SU-DHL-6 (cell line): Measurements from ENCODE around the gene DNAH11.

Source experiments
- H2AFZ ChIP-seq: fragments of 200-600 bp; sonication (generic); 2 replicates; pipeline ENCODE4 v1.6.1; 2014; ENCODE audit warnings: low read depth, mild to moderate bottlenecking, moderate library complexity, mixed read lengths, antibody characterized with exemption, low read length; ENCODE audit not compliant: severe bottlenecking
- H3F3A ChIP-seq: fragments of 200-600 bp; shearing (Covaris generic); 2 replicates; pipeline ENCODE4 v1.6.0; 2016; ENCODE audit warnings: antibody characterized with exemption, mild to moderate bottlenecking; ENCODE audit not compliant: insufficient read depth
- H3K27ac ChIP-seq: fragments of 200-600 bp; sonication (generic); 2 replicates; pipeline ENCODE4 v1.5.1; 2016; ENCODE audit warnings: low read depth, mild to moderate bottlenecking, low read length, moderate library complexity, mixed read lengths
- H3K27me3 ChIP-seq: fragments of 200-600 bp; sonication (generic), shearing (Covaris generic); 2 replicates; pipeline ENCODE4 v1.6.0; 2014; ENCODE audit warnings: mild to moderate bottlenecking, low read length
- H3K36me3 ChIP-seq: fragments of 200-600 bp; sonication (generic); 2 replicates; pipeline ENCODE4 v1.6.1; 2014; ENCODE audit warnings: mild to moderate bottlenecking, low read length, mixed read lengths
- H3K4me2 ChIP-seq: fragments of 300-600, 200-600 bp; shearing (Covaris generic), sonication (generic); 2 replicates; pipeline ENCODE4 v1.6.0; 2014; ENCODE audit warnings: low read length, low read depth, mild to moderate bottlenecking; ENCODE audit not compliant: poor library complexity, severe bottlenecking
- H3K4me3 ChIP-seq: fragments of 200-600 bp; sonication (generic); 2 replicates; pipeline ENCODE4 v1.5.1; 2014; ENCODE audit warnings: antibody characterized with exemption, low read length, mild to moderate bottlenecking, mixed read lengths; ENCODE audit not compliant: insufficient read depth, poor library complexity, severe bottlenecking
- H3K79me2 ChIP-seq: fragments of 200-600 bp; sonication (generic); 2 replicates; pipeline ENCODE4 v1.6.1; 2014; ENCODE audit warnings: mild to moderate bottlenecking, low read length, moderate library complexity; ENCODE audit not compliant: insufficient read depth
- H3K9ac ChIP-seq: fragments of 200-600 bp; sonication (generic); 2 replicates; pipeline ENCODE4 v1.7.0; 2014; ENCODE audit warnings: mild to moderate bottlenecking, low read length
- H3K9me2 ChIP-seq: fragments of 200-600 bp; sonication (generic); replicated peaks from 2 replicates; pipeline ENCODE4 v1.6.1; 2014; ENCODE audit warnings: low read length; ENCODE audit not compliant: insufficient read depth
- H3K9me3 ChIP-seq: fragments of 200-600 bp; sonication (generic); 2 replicates; pipeline ENCODE4 v1.6.1; 2014; ENCODE audit warnings: low read length, mixed read lengths; ENCODE audit not compliant: insufficient read depth
- H4K20me1 ChIP-seq: fragments of 200-600 bp; sonication (generic); 2 replicates; pipeline ENCODE4 v1.6.1; 2014; ENCODE audit warnings: low read depth, mild to moderate bottlenecking, antibody characterized with exemption, low read length, moderate library complexity, mixed read lengths
- CTCF ChIP-seq: fragments of 200-600 bp; sonication (generic); IDR thresholded peaks from one replicate; pipeline ENCODE4 v1.5.1; 2017; ENCODE audit warnings: antibody characterized with exemption, mild to moderate bottlenecking, low read length, moderate library complexity; ENCODE audit not compliant: insufficient read depth, poor library complexity, severe bottlenecking
- EZH2phosphoT487 ChIP-seq: fragments of 200-600 bp; sonication (generic), shearing (Covaris generic); conservative IDR thresholded peaks from 2 replicates; pipeline ENCODE4 v1.6.1; 2018; ENCODE audit warnings: mild to moderate bottlenecking, antibody characterized with exemption, low read length, moderate library complexity, mixed read lengths

DNAH11 gene

GRCh38 chr7:21550821-21551531 is 8.1 kb downstream of the DNAH11 start:
- no peak overlapping the region for H3K4me2 ChIP-seq
- H3K27me3 ChIP-seq: no peaks in the 10 kb centered on the region
- no peaks in the 10 kb centered on the region for H4K20me1 ChIP-seq
- no peaks in the 10 kb centered on the region for H3K79me2 ChIP-seq
- H3F3A ChIP-seq: no peaks in the 10 kb centered on the region
- H3K9me3 ChIP-seq: no peaks in the 10 kb centered on the region
- TF ChIP-seq EZH2phosphoT487: no peak
- no peak for TF ChIP-seq CTCF
- no peak overlapping the region for H3K4me3 ChIP-seq
- H3K9ac ChIP-seq: no peak overlapping the region
- H3K9me2 ChIP-seq: no peaks in the 10 kb centered on the region
- H3K36me3 ChIP-seq: no peaks in the 10 kb centered on the region
- H2AFZ ChIP-seq: no peak overlapping the region
- no peak overlapping the region for H3K27ac ChIP-seq

- H3K36me3 ChIP-seq: no peaks in the 10 kb centered on the region
- no peaks in the 10 kb centered on the region for H3K79me2 ChIP-seq
- H4K20me1 ChIP-seq: no peaks in the 10 kb centered on the region
- no peak for TF ChIP-seq CTCF
- TF ChIP-seq EZH2phosphoT487: no peak
- no peaks in the 10 kb centered on the region for H3K9me2 ChIP-seq
- H3K27ac ChIP-seq: no peak overlapping the region
- H3K4me2 ChIP-seq: no peak overlapping the region
- no peaks in the 10 kb centered on the region for H3K27me3 ChIP-seq
- no peak overlapping the region for H2AFZ ChIP-seq
- no peak overlapping the region for H3K9ac ChIP-seq
- no peaks in the 10 kb centered on the region for H3K9me3 ChIP-seq
- H3F3A ChIP-seq: no peaks in the 10 kb centered on the region
- H3K4me3 ChIP-seq: no peak overlapping the region
Observed at GRCh38 chr7:21562385-21562784, 19.5 kb downstream of the DNAH11 start.

- H3K9me2 ChIP-seq: no peaks in the 10 kb centered on the region
- no peaks in the 10 kb centered on the region for H3K27me3 ChIP-seq
- no peak overlapping the region for H2AFZ ChIP-seq
- TF ChIP-seq CTCF (no peak), EZH2phosphoT487 (no peak)
- H3K36me3 ChIP-seq: no peaks in the 10 kb centered on the region
- H3K4me2 ChIP-seq: no peak overlapping the region
- H3K27ac ChIP-seq: no peak overlapping the region
- no peaks in the 10 kb centered on the region for H3K79me2 ChIP-seq
- no peak overlapping the region for H3K4me3 ChIP-seq
- no peaks in the 10 kb centered on the region for H3F3A ChIP-seq
- H4K20me1 ChIP-seq: no peaks in the 10 kb centered on the region
- no peaks in the 10 kb centered on the region for H3K9me3 ChIP-seq
- no peak overlapping the region for H3K9ac ChIP-seq
Observed at GRCh38 chr7:21565614-21566013, 22.8 kb downstream of the DNAH11 start.
